Limb (tissue), 2 donors: Measurements from ENCODE around the gene TMEM14C.
A peak's percentile ranks its signal among the peaks of the same experiment; 100 is the strongest.

Source experiments
- DNase-seq, 2 donors: peaks; one replicate each; pipeline ENCODE4 v3.0.0-alpha.2; 2016; ENCODE audit errors: extremely low spot score in 2 of 2

Gene TMEM14C

GRCh38 chr6:10722820-10723566 lies at the start of gene TMEM14C:
TSS of gene TMEM14C (plus strand) at chr6:10723070. CDS start at chr6:10724614, 1,544 bp downstream.
- peak; percentile 98 for DNase-seq

GRCh38 chr6:10676403-10676802 lies 46.5 kb upstream of the TMEM14C start:
- DNase-seq, result no peak

GRCh38 chr6:10678456-10678855 lies 44.4 kb upstream of the TMEM14C start:
- DNase-seq, result no peak

GRCh38 chr6:10681795-10682194 lies 41.1 kb upstream of the TMEM14C start:
- DNase-seq, result no peak

- no peak for DNase-seq
Observed at GRCh38 chr6:10682355-10682988, 40.4 kb upstream of the TMEM14C start.

- DNase-seq, result no peak
Observed at GRCh38 chr6:10684618-10685017, 38.3 kb upstream of the TMEM14C start.

GRCh38 chr6:10685092-10685915 lies 37.6 kb upstream of the TMEM14C start:
- no peak for DNase-seq

- no peak for DNase-seq
Observed at GRCh38 chr6:10686901-10687300, 36.0 kb upstream of the TMEM14C start.

GRCh38 chr6:10687582-10687981 lies 35.3 kb upstream of the TMEM14C start:
- DNase-seq, result no peak

- no peak for DNase-seq
Observed at GRCh38 chr6:10690651-10691445, 32.0 kb upstream of the TMEM14C start.

GRCh38 chr6:10692965-10693538 lies 29.8 kb upstream of the TMEM14C start:
- DNase-seq, result no peak

- DNase-seq, result peak; percentile 96
Observed at GRCh38 chr6:10694302-10695085, 28.4 kb upstream of the TMEM14C start, which contains the start of the genes C6orf52 and PAK1IP1. TSS of gene C6orf52 (minus strand) at chr6:10694616. CDS start at chr6:10687550, 7,066 bp downstream. TSS of gene PAK1IP1 (plus strand) at chr6:10694972. CDS start at chr6:10694986, 14 bp downstream.

- DNase-seq, result no peak
Observed at GRCh38 chr6:10695086-10695657, 27.7 kb upstream of the TMEM14C start.

- DNase-seq, result no peak
Observed at GRCh38 chr6:10696655-10697054, 26.2 kb upstream of the TMEM14C start.

- DNase-seq, result no peak
Observed at GRCh38 chr6:10713962-10714361, 8.9 kb upstream of the TMEM14C start.

- DNase-seq, result no peak
Observed at GRCh38 chr6:10719296-10719963, 3.4 kb upstream of the TMEM14C start.

- no peak for DNase-seq
Observed at GRCh38 chr6:10719964-10720264, 3.0 kb upstream of the TMEM14C start.

GRCh38 chr6:10720265-10720959 lies 2.5 kb upstream of the TMEM14C start:
- peak in 1 of 2 donors; percentile 67 for DNase-seq
